Posterior vena cava (tissue), 2 donors: Measurements from ENCODE around the gene SCARB1. TPM values are rescaled to one million over a fixed set of nuclear protein-coding genes. Genes with fewer than 3 reads are reported as not detected.

Experiments used
- DNase-seq: peaks from one replicate; pipeline ENCODE4 v3.0.0-alpha.2; 2020; ENCODE audit warnings: low spot score
- intact Hi-C, 2 donors: fragments of 100-400 bp; cut with DNase I; formaldehyde crosslinking; loops; one replicate each; pipeline versions ENCODE4 v1.14.1 to v1.14.2; 2022 to 2023
- total RNA-seq, 2 donors: library from RNA; stranded (reverse); fragmentation: NEBNext Ultra II Directional; extraction: Animal tissue kit (Norgen Biotek cat#: 25700); gene quantifications; one replicate each; pipeline ENCODE4 v1.2.1, GENCODE V29; 2021
- donor health status: DM: yes; HTN: yes; CAD: no.
- donor health status: DM: yes; HTN: yes; CAD: no.

The SCARB1 gene
- total RNA-seq, 2 donors from 2014 or later = 13.0 to 14.3 TPM

GRCh38 chr12:124756760-124757159 is 106.9 kb downstream of the SCARB1 start:
- intact Hi-C loops = loop anchor here (2.0 to 10.0 kb wide), 2 partner anchors 24 to 192 kb away; partner anchors contain the start of gene NCOR2 (in 1 of the 2)
- no peak for DNase-seq

DNA sequence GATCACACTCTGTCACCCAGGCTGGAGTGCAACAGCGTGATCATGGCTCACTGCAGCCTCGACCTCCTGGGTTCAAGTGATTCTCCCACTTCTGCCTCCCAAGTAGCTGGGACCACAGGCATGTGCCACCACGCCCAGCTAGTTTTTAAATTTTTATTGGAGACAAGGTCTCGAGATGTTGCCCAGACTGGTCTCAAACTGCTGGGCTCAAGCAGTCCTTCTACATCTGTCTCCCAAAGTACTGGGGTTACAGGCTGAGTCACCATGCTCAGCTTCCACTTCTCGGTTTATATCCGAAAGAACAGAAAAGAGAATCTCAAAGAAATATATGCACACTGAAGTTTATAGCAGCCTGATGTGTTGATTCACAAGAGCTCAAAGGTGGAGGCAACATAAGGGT is 107.5 kb downstream of the SCARB1 start:
- intact Hi-C loops = loop anchor here (2.0 to 10.0 kb wide), 2 partner anchors 23 to 191 kb away; partner anchors contain the start of gene NCOR2 (in 1 of the 2)
- DNase-seq = no peak

- intact Hi-C loops = loop anchor here (2.0 to 10.0 kb wide), 2 partner anchors 23 to 191 kb away; partner anchors contain the start of gene NCOR2 (in 1 of the 2)
- DNase-seq = no peak
Measured at GRCh38 chr12:124755801-124756148, 107.9 kb downstream of the SCARB1 start.

- intact Hi-C loops = loop anchor here in 1 of 2 donors (10.0 kb wide), 1 partner anchor 190 kb away; the partner anchor contains the start of gene NCOR2
- DNase-seq = peak; percentile 94
Measured at GRCh38 chr12:124754949-124755800, 108.5 kb downstream of the SCARB1 start.

GRCh38 chr12:124754491-124754890 is 109.2 kb downstream of the SCARB1 start:
- no peak for DNase-seq
- intact Hi-C loops = loop anchor here in 1 of 2 donors (10.0 kb wide), 1 partner anchor 190 kb away; the partner anchor contains the start of gene NCOR2

- intact Hi-C loops = loop anchor here in 1 of 2 donors (10.0 kb wide), 1 partner anchor 189 kb away; the partner anchor contains the start of gene NCOR2
Measured at GRCh38 chr12:124753993-124754392, 109.7 kb downstream of the SCARB1 start.

GRCh38 chr12:124753228-124753591 is 110.5 kb downstream of the SCARB1 start:
- intact Hi-C loops = loop anchor here in 1 of 2 donors (10.0 kb wide), 1 partner anchor 188 kb away; the partner anchor contains the start of gene NCOR2
- no peak for DNase-seq

More at GRCh38 chr12:124753993-124754392, 109.7 kb downstream of the SCARB1 start:
- no peak for DNase-seq

GRCh38 chr12:124752437-124753227 is 111.0 kb downstream of the SCARB1 start:
- no peak for DNase-seq
- intact Hi-C loops = loop anchor here in 1 of 2 donors (10.0 kb wide), 1 partner anchor 188 kb away; the partner anchor contains the start of gene NCOR2

DNA sequence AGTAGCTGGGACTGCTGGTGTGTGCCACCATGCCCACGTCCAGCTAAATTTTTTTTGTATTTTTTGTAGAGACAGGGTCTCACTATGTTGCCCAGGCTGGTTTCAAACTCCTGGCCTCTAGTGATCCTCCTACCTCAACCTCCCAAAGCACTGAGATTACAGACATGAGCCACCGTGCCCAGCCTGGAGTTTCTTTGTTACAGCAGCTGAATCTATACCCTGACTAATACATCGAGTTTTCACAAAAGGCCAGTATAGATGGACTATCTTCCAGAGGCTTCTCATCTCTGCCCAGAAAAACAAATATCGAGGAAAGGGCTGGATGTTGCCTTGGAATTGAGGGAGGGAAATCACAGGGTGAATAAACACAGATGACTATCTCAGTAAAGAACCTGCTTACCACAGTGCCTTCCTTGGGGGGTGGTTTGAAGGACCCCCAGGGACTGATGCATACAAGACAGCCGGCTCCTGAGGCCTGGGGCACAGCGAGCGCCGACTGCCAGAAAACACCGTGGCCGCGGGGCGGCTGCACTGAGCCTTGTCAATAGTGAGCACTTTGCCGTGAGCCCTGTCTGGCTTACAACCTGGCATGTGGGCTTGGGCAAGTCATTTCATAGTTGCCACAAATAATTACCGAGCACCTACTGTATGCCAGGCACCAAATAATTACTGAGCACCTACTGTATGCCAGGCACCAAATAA is 111.9 kb downstream of the SCARB1 start:
- DNase-seq = no peak
- intact Hi-C loops = loop anchor here in 1 of 2 donors (10.0 kb wide), 1 partner anchor 187 kb away; the partner anchor contains the start of gene NCOR2

DNA sequence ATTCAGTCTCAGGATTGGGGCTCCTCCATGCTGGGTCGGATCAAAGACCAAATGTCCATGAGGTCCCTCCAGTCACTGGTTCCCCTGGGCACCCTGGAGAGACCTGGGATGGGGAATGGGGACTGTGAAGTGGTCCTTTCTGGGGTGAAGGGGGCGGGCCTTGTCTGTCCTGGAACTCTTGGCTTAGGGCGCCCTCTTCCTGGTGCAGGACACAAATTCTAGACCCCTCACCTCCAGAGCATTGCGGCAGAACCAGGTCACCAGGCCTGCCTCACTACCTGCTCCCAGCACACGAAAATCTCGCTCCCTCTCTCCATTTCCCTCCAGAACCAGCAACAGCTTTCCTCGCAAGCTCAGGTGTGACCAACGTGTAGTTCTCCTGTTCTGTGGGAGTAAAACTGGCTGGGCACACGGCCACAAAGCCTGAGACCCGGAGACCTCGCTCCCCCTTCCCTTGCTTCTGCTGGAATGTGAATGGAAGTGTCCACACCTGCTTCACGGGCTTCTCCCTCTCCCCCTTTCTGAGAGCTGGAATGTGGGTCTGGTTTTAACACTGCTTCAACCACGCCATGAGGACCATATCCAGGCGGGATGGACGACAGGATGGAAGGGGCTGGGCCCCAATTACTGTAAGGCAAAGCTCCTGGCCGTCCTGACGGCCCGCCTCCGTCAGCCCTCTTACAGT is 112.7 kb downstream of the SCARB1 start:
- intact Hi-C loops = loop anchor here in 1 of 2 donors (10.0 kb wide), 1 partner anchor 186 kb away; the partner anchor contains the start of gene NCOR2
- no peak for DNase-seq

DNA sequence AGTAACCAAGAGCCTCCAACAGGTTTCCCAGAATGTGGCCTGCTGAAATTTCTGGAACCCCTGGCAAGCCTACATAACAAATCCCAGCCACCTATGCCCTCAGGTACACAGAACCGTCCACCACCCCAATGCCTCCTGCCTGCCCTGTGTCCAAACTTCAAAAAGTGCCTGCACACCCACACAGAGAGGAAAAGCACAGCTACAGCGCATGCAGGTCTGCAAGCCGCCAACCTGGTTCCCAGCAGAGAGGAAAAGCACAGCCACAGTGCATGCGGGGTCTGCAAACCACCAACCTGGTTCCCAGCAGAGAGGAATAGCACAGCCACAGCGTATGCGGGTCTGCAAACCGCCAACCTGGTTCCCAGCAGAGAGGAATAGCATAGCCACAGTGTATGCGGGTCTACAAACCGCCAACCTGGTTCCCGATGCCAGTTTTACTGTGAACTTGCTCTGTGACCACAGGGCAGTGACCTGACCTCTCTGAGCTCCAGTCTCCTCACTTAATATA is 113.5 kb downstream of the SCARB1 start:
- no peak for DNase-seq
- intact Hi-C loops = loop anchor here in 1 of 2 donors (10.0 kb wide), 1 partner anchor 185 kb away; the partner anchor contains the start of gene NCOR2

- intact Hi-C loops = loop anchor here (5.0 to 10.0 kb wide), 2 partner anchors 62 to 185 kb away; partner anchors contain the start of gene NCOR2 (in 1 of the 2)
Measured at GRCh38 chr12:124749725-124750124, 113.9 kb downstream of the SCARB1 start.

GRCh38 chr12:124747426-124748161 is 116.1 kb downstream of the SCARB1 start:
- intact Hi-C loops = loop anchor here in 1 of 2 donors (5.0 kb wide), 1 partner anchor 60 kb away; no protein-coding TSS in a partner anchor
- DNase-seq = no peak

More at GRCh38 chr12:124749725-124750124, 113.9 kb downstream of the SCARB1 start:
- DNase-seq = no peak

GRCh38 chr12:124746649-124747425 is 116.8 kb downstream of the SCARB1 start:
- intact Hi-C loops = loop anchor here in 1 of 2 donors (5.0 kb wide), 1 partner anchor 60 kb away; no protein-coding TSS in a partner anchor

DNA sequence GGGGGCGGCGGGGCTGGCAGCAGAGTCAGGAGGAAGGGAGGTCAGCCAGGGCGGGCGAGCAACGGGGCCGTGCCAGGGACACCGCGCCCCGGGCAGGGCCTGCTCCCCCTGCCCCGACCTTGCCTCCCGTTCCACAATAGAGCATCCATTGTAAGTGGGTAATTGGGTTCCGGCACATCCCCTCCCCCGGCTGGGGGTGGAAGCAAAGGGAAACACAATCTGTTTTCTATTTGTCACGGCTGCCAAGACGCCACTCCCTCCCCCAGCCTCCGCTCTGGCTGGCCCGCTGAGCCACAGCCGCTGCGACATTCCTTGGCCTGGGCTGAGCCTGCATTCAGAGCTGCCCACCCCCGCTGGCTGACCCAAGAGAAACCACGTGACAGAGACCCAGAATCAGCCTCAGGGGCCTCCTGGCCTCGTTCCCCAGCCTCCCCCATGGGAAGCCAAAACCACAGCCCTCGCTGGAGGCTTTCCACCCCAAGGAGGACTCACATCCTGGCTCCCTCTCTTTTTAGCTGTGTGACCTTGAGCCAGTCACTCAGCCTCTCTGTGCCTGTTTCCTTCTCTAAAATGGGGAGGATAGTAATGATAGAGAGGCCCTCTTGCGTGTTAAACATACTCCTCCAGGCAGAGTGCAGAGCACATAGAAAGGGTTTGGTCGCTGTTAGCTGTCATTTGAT is 117.6 kb downstream of the SCARB1 start:
- DNase-seq = peak; percentile 98
- intact Hi-C loops = loop anchor here in 1 of 2 donors (5.0 kb wide), 1 partner anchor 59 kb away; no protein-coding TSS in a partner anchor

More at GRCh38 chr12:124746649-124747425, 116.8 kb downstream of the SCARB1 start:
- DNase-seq = no peak
